CD4-positive, alpha-beta T cell treated with Interleukin-2 at 100 ng/mL for 4 hours (primary cell): ENCODE results near the gene CRNKL1.

Experiments
- DNase-seq: peaks from one replicate; pipeline ENCODE4 v3.0.0-alpha.2; 2020; ENCODE audit warnings: low spot score

CRNKL1 gene

DNA sequence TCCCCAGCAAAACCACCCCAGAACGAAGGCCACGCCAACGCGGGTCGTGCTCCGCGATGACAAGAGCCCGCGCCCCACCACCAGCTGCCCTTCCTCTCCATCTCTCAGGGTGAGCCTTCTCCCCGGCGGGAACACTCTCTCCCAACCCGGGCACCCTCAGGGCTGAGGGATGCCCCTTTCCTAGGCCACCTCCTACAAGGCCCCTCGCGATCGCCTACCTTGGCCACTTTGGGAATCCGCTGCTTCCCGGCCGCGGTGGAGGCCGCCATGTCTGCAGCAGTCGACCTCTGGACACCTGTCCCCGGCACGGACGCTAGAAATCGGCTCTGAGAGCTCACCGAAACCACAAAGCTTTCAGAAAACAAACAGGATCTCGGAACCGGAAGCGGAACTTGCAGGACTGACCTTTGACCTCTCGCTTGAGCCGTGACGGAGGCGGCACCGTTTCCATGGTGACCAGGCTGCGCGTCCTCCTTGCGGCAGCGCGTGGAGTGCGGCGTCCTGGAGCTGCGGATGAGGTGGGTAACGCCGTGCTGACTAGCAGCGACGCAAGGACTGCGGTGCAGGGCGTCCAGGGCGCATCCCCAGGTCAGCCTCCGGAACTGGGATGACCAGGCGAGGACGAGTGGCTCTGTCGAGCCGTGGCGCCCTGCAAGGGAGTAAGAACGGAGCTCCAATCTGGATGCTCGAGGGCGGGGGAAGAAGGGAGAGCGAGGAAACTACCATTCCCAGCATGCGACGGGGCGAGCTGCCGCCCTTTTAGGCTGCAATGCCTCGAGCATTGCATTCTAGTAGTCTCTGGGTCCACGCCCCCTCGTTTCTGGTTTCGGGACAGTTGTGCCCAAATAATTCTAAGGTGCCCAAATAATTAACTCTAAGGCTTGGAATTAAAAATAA lies at the start of gene CRNKL1, which contains the start of gene CFAP61:
Gene CRNKL1 (minus strand): TSS at position 393 of the 897 bp plus-strand sequence. CDS start 124 bp downstream, at position 269.
Gene CFAP61 (plus strand): TSS at position 459 of the 897 bp plus-strand sequence. CDS start 4,122 bp downstream, outside the sequence.
- DNase-seq, result peak; percentile 98

DNA sequence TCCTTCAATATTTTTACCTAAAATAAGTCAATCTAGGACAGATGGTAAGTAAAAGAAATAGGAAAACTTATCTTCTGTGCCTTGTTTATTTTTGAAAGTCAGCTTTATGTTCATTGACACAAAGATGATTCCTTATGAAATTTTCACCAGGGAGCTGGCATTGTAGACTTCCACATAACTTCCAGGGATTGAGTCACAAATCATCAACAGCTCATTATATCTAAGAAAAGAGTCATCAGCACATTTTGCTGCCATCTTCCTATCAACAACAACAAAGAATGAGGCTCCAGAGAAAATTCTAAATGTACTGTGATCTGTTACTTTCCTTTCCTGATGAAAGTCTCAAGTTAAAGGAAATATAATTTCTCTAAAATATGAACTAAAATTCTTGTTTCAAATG lies 48.6 kb upstream of the CRNKL1 start:
- DNase-seq, result no peak

DNA sequence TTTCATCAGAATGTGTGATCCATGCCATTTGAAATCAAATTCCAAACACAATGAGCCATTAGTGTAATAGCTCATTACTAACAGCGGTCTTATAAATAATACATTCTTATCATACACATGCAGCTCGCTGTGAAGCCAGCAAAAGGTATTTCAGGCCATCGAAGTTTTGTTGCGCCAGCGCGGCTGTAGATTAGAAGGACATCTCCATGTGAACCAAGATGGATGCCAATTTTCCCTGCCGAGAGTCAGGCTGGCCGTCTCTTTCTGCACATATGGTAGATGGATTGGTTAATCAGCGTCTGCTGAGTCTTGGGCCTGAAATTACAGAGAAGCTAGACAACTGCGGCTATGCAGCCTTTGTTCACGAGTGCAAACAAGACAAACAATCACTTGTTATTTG lies 44.2 kb upstream of the CRNKL1 start:
- DNase-seq, result no peak

DNA sequence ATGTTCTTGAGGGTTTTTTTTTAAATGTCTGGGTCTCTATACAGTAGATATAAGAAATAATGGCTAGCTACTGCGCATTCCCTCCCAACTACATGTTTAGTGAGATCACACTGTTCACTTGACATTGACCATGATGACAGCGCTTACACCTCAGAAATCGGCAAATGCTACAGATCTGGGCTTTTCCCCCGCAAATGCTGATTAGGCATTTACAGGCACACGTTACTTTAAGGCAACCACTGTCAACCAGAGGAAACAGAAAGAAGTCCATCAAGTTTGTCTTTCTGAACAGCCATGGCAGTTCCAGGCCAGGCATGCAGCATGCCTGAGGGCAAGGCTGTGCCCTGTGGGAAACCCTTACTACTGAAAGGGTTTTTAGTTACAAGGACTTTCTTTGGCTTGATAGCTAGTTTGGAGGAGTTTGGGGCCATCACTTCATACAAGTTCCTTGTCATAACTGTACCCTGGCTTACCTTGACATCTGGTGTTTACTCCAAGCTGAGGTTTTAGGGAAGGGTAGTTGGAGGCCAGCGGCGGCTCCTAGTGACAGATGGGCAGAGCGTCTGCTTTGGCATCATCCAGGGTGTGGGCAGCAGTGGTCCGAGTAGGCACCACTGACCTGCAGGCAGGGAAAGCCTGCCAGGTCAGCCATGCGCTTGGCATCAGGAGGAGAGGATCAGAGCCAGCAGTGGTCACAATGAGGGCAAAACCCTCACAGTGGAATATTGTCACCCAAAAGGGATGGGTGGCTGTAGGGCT lies 43.0 kb upstream of the CRNKL1 start:
- DNase-seq, result no peak

DNA sequence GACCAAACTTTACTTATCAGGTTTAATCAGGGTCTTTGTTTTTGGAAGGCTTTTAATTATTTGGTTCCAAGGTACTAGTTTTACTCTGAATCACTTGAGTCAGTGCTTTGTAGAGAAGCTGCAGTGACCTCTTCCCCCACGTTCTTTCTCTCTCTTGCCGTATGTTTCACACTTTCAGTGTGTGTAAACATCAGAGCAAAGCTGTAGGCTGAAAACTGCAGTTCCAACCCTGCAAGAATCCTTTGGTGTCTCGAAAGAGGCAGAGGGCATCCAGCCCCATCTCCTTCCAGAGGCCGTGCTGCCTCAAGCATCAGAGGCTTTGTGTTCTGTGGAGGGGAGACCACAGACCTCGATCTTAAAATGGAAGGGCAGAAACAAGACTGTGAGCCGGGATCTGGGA lies 42.1 kb upstream of the CRNKL1 start:
- no peak for DNase-seq

DNA sequence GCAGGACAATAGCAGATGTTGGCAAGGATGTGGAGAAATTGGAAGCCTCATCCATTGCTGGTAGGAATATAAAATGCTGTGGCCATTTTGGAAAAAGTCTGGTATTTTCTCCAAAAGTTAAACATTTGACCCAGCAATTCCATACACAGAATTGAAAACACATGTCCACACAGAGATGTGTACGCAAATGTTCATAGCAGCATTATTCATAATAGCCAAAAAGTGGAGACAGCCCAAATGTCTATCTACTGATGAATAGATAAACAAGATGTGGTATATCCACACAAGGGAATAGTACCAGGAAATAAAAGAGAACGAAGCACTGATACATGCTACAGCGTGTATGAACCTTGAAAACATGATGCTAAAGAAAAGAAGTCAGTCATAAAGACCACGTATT lies 40.6 kb upstream of the CRNKL1 start:
- no peak for DNase-seq

DNA sequence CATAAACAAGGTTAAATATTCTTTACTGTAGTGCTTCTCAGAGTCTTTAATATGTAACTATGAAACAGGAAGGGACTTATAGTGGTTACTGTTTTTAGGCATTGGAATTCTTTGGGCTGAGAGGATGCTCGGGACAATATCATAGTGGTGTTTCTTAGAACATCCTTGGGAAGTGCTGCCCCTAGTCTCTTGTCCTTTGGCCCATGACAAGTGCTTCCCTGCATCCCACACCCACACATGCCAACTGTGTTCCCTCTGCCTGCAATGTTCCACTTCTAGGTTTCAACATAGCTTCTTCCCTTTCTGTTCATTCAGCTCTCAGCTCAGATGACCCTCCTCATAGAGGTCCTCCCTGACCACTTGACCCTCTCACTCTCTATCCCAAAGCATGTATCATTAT lies 37.7 kb upstream of the CRNKL1 start:
- no peak for DNase-seq

DNA sequence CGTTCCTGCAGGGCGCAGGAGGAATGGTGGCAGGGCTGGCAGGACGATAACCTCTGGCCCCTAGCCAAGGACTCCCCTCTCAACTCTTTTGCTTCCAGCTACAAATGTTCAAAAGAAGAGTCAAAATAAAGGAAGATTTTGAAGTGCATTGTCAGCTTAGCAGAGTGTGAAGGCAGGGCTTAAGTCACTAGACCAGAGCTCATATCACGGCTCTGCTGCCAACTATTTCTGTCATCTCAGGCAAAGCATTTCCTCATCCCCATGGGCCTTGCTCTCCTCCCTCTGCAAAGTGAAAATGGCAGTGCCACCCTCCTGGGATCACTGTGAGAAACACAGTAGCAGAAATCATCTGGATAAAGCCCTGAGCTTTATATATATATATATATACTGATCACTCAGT lies 36.8 kb upstream of the CRNKL1 start:
- no peak for DNase-seq

DNA sequence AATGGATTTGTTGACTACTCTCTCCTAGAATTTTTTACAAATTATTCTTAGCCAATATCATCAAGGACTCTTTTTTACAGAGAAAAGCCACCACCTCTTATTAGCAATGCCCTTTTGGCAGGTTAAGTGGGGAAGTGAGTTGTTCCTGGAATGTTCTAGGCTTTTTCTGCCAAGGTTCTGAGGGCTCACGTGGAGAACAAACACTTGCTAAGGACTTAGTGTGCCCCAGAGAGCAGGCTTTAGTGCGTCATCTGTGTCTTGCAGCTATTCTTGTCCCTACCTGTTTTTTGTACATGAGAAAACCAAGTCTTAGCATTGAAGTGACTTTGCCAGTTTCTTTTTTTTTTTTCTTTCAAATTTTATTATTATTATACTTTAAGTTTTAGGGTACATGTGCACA lies 33.5 kb upstream of the CRNKL1 start:
- DNase-seq, result no peak

DNA sequence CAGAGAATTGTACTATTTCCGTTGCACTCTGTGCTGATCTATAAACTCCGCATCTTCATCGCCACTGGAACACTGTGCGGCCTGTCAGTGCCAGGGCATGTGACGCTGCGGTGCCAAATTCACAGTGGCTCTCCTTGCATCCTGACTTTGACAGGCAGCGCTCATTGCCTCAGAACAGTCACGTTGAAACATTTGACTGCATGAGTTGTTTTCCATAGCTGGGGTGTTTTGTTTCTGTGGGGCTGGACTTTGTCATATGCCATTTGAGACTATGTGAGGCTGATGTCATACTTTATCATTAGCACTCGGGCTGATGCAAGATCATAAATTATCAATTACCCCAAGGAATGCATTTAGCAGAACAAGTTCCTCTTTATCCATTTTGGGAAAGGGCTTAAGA lies 32.8 kb upstream of the CRNKL1 start:
- DNase-seq, result no peak

DNA sequence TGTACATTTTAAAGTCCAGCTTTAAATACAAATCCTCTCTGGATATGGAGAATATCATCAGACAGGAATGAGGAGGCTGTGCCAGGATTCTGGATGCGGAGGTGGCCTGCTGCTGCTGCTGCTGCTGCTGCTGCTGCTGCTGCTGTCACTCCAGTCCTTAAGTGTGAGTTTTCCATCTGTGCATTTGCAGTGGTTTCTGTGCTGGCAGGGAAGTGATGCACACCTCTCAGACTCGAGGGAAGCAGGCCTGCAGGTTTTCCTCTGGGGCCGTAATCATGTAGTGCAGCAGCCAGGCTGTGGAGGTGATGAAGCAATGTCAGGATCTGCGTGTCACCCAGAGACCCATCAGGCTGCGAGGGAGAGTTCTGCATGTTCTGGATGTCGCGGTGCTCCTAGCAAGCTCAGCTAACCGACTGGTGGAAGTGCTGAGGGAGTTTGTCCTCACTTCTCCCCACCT lies 32.1 kb upstream of the CRNKL1 start:
- no peak for DNase-seq

DNA sequence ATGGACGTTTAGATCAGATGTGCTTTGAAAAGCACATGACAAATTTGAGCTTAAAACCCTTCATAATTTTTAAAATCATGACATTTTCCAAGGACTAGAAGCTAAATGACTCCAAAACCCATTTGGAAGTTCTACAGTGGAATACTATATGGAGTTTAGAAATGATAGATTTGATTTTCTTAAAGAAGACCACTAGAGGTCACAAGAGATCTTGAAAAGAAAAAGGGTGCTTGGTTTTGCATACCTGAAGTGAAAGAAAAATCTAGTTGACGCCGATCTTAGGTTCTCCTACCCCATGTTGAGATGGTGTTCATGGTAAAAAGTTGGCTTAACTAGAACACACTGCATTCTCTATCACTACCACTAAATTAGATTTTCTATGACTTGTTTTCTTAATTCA lies 31.5 kb upstream of the CRNKL1 start:
- peak; percentile 24 for DNase-seq

DNA sequence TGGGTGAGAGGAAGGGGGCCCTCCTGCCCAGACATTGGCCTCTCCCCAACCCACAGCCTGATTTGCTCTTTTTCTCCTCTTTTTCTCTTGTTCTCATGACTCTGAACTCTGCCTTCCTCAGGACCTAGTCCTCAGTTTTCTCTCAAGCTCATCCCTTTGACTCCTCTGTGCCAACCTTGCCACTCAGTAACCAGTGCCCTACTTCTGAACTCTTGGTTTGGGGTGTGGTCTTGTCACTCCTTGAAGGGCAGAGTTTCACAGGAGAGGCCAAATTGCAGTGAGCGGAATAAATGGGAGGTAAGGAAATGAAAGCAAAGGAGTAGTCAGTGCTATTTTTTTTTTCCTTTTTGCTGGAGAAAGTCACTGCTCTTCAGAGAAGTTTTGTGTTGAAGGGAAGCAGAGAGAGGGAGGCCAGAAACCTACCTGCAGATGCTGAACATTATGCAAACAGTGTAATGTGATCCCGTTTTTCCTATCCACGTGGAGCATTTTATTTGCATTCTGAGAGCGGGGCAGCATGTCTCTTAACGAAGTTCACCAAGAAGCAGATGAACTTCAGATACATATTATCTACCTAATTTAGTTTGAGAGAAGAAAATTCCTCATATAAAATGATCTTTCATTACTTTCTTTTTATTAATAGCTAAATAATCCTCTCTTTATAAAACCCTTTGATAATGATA lies 27.0 kb upstream of the CRNKL1 start:
- no peak for DNase-seq

DNA sequence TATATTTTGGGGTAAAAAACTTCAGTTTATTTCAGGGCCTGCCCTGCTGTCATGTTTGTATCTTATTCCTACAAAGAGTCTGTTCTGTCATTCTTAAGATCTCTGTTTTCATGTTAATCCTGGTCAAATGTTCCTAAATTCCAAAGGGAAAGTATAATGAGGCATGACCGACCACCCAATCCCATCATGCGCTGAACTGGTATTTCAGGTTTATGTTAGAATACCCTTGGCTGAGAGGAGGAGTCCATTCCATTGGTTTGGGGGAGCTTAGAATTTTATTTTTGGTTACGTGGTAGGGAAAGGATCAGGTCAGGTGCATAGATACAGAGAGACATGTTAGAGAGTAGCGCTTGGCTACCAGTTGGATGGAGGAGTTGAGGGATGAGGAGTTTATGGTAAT lies 25.8 kb upstream of the CRNKL1 start:
- DNase-seq, result no peak

DNA sequence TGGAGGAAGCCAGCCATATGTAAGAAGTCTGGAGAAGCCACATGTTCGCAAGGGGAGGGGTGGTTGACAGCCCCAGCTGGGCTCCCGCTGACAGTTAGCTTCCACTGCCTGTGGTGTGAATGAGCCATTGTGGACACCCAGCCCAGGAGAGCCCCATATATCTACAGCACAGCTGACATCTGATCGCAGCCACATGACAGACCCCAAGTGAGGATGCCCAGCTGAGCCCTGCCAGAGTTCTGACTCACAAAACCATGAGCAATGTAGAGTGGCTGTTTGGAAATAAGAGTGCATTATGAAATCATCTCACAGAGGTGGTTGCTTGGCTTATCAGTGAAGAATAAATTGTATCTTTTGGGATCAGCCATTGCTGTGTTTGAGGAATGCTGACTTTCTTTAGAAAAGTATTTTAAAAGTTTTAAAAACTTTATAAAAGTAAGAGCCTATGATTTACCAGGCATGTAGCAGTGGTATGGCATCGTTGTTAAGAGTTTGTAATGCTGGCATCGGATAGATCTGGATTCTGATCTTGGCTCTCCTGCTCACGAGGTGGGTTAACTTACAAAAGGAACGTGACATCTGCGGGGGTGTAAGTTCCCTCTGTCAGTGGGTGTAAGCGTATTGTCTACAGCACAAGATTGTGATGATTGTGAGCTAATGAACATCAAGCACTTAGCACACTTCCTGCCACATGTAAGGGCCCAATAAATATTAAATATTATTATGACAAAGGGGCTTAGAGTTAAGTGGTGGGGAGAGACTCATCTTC lies 24.2 kb upstream of the CRNKL1 start:
- no peak for DNase-seq

DNA sequence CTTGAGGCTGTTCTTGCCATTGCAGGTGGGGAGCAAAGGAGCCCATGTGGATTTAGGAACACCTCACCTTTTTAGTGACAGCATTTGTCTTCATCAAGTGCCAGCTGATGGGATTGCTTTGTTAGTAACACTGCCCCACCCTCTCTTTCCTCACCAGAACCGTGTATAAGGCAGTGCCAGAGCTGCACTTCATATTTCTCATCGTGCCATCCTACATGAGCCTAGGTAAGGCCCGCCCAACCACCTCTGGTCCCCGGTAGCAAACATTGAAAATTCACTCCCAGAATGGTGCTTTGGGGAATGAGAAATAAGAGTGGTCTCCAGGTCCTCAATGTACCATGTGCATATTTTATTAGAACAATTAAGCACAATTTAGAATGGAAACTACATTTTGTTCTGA lies 22.8 kb upstream of the CRNKL1 start:
- DNase-seq, result no peak

DNA sequence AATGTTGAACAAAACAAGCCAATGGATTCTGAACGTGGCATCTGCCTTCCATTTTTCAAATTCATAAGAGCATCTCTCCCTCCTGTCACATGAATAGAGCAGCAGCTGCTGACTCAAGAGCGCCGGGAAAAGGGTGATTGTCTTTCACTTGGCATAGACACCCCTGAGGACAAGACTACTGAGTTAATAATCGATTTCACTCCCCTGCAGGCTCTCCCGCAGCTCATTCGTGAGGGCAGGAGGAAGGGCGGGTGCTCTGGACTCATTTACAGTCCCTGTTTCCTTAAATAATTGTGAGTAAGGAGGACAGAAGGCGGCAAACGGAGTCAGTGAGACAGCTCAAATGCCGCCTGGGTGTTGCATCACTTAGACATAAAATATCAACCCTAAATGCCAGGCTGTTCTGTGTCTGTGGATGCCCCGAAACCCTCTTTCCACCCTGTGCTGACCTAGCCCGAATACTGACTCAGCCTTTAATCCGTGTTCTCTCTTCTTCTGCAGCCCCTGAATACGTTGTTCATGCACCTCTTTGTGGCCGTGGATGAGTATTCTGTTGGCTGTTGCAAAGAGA lies 21.6 kb upstream of the CRNKL1 start:
- no peak for DNase-seq

DNA sequence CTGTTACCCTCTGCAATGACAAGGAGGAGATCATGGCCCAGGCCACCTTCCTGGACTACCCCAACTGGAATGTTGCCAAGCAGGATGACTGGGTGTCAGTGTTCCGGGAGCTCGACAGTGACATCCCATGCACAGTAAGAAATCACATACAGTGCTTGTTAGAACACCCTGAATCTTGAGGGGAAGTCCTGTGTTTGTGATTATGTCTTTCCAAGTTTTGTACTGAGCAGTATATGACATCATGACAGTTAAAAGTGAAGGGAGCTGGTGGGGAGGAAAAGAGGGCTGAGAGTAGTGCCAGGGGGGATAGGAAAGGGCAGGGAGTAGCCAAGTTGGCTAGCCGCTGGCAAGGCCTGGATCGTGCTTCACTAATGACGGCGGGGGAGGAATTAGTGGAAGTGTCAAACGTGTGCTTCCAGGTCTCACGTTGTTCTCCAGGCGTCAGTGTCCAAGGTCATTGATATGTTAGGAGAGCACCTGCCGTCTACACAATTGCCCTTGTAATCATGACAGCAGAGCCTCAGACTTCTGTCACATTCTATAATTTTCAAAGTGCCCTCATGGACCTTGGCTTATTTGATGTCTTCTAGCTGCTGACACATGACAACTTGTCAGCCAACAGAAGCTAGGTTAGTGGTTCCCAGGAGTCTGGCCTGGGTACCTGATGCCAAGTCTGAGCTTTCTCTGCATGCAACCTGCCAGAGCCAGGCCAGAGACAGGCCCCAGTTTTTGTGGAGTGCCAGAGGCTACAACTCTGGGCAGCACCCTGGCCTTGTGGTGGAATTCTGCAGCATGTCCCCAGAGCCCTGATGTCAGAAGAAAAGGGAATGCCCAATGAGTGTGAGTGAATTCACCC lies 18.8 kb upstream of the CRNKL1 start:
- no peak for DNase-seq

DNA sequence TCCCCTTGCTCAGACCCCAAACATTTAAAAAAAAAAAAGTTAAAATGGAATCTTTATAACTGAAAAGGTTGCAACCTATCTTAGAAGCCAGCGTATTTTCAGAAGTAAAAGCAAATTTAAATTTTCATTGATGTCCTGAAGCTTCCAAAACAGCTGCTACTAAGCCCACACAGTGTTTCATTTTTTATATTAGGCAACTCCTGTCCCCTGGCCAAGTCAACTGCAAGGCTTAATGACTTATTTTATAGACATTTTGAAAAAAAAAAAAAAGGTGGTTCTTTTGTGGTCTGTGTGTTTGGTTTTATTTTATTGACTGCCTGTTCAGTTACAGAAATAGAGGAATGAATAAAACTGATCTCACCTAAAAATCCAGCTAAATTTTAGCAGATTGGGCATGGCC lies 13.1 kb upstream of the CRNKL1 start:
- no peak for DNase-seq

DNA sequence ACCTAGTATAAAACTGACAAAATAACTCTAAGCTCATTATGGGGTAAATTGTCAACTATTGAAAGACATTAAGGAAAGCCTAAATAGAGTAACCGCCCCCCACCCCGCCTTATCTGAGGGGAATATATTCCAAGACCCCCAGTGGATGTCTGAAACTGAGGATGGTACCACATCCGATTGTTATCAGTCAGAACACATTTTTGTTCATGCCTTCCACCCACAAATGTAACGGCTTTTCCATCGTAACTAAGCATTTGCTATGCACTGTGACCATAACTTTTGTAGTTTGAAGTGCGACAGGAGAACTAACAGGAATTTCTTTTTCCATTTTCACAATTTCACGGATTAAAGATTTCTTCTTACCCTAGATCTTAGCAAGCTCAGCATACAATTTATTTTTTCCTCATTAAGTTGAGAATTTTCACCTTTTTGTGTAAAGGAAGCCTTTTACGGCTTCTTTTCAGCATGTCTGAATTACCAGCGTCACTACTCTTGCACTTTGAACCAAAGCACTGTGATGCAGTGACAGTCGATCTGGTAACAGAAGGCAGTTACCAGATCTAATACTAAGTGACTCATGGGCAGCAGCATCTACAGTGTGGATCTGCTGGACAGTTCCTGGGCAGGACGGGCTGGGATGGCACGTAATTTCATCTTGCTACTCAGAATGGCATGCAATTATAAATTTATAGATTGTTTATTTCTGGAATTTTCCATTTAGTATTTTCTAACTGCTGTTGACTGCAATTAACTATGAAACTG lies 11.9 kb upstream of the CRNKL1 start:
- DNase-seq, result no peak
